HL-60 (cell line): ENCODE measurements around the gene OR6C76.

ENCODE experiments used
- CTCF ChIP-seq: IDR thresholded peaks from one replicate; pipeline ENCODE4 v1.5.1; 2011; ENCODE audit warnings: low read length, control low read depth, inconsistent platforms; ENCODE audit not compliant: insufficient read depth
- POLR2AphosphoS5 ChIP-seq: IDR thresholded peaks from 2 replicates; pipeline ENCODE4 v1.6.1; 2012; ENCODE audit warnings: low read depth
- REST ChIP-seq: IDR thresholded peaks from 2 replicates; pipeline ENCODE4 v1.6.1; 2012; ENCODE audit warnings: low read depth; ENCODE audit not compliant: insufficient replicate concordance

- TF ChIP-seq CTCF (no peak), REST (no peak), POLR2AphosphoS5 (no peak)
These were observed 22.8 kb downstream of the OR6C76 start for GRCh38 chr12:55448825-55449224.
